DMS153 treated with DMSO at 0.1 percent for 48 hours (cell line): ENCODE data around the gene SLC43A1.

Source experiments
- DNase-seq: peaks from one replicate; lab custom pipeline; 2025; ENCODE audit not compliant: unreplicated experiment; lab: John Stamatoyannopoulos, UW

Gene SLC43A1

GRCh38 chr11:57479911-57480310, 35.6 kb downstream of the SLC43A1 start:
- no peak for DNase-seq

GRCh38 chr11:57479021-57479663, 36.4 kb downstream of the SLC43A1 start:
- DNase-seq, result no peak

DNA sequence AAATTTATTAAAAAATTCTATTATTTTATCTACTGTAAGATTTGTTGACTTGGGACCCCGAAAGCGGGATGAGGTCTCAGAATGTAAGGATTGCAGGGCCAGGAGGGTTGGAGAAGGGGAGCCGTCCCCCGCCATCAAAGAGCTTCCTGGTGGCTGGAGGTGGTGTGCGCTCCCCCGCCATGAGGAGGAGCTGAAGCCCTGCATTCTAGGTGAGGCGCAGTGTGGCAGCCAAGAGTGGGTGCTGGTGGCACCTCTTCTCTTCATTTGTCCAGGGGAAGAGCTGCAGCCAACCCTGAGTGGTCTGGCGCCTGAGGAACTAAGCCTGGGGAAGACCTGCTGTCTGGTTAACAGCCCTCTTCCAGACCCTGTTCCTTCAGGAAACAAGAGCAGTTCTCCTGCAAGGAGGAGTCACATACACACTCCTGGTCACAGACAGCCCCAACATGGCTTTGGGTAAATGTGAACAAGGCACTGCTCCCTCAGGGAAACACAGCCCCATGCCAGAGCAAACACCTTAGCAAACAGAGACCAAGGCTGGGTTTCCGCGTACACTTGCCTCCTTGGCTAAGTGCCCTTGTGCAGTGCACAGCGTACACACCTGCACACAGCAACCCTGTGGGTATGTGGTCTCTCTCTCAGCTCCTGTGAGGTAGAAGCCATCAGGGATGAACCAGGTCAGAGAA, 37.9 kb downstream of the SLC43A1 start:
- no peak for DNase-seq

GRCh38 chr11:57476757-57477506, 38.6 kb downstream of the SLC43A1 start:
- DNase-seq, result no peak

DNA sequence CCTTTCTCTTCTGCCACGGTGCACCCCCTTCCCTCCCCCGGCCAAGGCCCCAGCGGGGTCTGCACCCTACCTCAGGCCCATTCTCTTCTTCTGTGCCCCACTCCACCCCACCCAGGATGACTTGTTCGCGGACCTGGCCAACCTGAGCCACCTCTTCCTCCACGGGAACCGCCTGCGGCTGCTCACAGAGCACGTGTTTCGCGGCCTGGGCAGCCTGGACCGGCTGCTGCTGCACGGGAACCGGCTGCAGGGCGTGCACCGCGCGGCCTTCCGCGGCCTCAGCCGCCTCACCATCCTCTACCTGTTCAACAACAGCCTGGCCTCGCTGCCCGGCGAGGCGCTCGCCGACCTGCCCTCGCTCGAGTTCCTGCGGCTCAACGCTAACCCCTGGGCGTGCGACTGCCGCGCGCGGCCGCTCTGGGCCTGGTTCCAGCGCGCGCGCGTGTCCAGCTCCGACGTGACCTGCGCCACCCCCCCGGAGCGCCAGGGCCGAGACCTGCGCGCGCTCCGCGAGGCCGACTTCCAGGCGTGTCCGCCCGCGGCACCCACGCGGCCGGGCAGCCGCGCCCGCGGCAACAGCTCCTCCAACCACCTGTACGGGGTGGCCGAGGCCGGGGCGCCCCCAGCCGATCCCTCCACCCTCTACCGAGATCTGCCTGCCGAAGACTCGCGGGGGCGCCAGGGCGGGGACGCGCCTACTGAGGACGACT, 39.3 kb downstream of the SLC43A1 start:
- DNase-seq, result no peak

DNA sequence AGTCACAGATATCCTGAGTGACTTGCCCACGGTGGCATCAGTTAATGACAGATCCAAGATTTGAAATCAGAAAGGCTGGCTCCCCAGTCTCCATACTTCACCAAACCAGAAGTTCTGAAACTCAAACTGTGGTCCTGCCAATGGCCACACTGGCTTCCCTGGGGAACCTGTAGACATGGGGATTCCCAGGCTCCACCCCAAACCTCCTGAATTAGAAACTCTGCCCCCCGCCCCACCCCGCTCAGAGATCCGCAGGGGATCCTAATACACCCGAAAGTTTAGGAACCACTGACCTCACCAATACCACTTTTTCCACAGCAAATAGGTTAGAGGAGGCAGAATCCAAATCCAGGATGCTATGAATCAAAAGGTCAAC, 39.8 kb downstream of the SLC43A1 start:
- DNase-seq, result no peak

DNA sequence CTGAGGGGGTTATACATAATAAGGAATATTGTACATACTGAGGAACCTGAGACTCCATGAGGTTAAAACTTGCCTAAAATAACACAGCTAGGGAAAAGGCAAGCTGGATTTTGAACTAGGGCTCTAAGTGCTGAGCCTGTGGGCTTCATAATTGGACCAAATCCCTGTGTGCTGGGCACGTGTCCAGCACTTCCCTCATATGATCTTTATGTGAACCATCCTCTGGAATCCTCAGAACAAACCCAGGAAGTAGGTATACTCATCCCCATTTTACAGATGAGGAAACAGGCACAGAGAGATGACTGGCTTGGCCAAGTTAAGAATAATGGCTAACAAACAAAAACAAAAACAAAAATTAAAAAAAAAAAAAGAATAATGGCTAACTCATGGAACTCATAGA, 40.3 kb downstream of the SLC43A1 start:
- DNase-seq, result no peak

DNA sequence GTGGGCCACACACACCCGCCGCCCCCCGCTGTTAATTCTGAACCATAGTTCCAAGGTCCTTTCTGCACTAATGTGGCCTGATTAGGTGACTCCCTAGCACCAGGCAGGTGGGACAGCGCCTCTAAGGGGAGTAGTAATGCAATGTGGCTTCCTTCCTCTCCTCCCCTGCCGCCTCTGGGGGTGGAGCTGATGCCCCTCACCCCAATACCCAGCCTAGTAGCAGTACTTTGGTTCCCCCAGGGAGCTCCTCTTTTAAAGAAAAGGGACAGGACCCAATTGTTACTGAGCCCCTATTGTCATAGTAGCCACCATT, 40.7 kb downstream of the SLC43A1 start:
- no peak for DNase-seq

DNA sequence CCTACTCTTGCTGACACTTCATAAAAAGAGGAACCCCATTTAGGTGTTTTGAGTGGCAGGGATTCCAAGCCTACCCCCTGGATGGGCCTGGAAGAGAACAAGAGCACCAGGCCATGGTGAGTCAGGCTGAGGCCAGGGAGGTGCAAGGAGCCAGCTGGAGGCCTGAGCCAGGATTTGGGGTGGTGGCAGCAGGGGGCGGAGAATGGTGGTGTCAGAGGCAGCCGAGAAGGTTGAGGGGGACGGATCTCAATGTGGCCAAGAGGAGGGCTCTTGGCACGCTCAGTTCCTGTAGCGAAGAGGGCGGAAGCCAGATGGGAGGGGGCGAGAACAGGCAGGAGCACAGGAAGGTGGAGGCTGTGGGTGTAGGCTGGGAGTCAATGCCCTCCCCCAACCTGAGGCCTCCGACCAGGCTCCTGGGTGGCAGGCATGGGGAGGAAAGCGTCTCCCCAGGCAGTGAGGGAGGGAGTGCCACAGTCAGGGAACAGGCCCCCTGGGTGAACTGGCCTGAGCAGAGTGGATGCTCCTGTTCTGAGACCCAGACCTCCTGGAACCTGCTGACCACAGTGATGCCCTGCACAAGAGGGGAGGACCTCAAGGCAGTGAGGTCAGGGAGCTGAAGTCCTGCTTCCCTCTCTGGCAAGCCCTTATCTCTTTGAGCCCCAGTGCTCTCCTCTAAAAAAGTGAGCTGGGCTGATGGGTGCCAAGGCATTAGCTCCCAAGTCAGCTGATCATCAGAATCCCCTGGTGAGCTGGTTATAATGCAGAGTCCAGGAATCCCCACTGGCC, 41.3 kb downstream of the SLC43A1 start:
- DNase-seq, result no peak

GRCh38 chr11:57473285-57473841, 42.1 kb downstream of the SLC43A1 start:
- no peak for DNase-seq

DNA sequence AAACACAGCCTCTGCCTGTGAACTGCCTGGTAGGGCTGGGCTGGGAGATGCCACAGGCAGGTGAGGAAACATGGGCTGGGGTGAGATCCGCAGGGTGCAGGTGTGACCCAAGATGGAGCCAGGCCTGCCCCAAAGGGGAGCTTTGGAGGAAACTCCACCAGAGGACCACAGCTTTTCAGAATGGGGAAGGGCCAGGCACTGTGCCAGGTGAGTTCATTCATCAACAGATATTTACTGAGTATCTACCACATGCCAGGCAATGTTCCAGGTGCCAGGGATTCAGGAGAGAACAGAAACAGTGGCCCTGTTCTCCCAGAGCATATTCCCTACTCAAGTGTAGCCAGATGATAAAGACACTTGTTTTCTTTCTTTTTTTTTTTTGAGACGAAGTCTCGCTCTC, 44.0 kb downstream of the SLC43A1 start:
- DNase-seq, result no peak

GRCh38 chr11:57469268-57469667, 46.2 kb downstream of the SLC43A1 start:
- no peak for DNase-seq

- no peak for DNase-seq
Observed at GRCh38 chr11:57468276-57468675, 47.2 kb downstream of the SLC43A1 start.

- no peak for DNase-seq
Observed at GRCh38 chr11:57467508-57468157, 47.9 kb downstream of the SLC43A1 start.

DNA sequence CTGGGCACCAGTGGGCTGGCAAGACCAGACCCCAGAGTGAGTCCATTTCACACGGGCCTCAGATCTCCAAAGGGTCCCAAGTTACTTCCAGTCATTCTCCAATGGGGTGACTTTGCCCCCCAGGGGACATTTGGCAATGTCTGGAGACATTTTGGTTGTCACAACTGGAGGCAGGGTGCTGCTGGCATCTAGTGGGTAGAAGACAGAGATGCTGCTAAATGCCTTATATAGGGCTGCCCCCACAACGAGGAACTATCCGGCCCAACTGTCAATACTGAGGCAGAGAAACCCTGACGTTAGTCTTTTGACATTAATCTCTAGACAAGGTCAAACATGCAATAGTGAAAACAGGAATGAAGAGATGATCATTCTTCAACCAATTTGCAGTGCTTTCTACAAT, 48.8 kb downstream of the SLC43A1 start:
- DNase-seq, result no peak

GRCh38 chr11:57464539-57465181, 50.8 kb downstream of the SLC43A1 start:
- DNase-seq, result no peak

DNA sequence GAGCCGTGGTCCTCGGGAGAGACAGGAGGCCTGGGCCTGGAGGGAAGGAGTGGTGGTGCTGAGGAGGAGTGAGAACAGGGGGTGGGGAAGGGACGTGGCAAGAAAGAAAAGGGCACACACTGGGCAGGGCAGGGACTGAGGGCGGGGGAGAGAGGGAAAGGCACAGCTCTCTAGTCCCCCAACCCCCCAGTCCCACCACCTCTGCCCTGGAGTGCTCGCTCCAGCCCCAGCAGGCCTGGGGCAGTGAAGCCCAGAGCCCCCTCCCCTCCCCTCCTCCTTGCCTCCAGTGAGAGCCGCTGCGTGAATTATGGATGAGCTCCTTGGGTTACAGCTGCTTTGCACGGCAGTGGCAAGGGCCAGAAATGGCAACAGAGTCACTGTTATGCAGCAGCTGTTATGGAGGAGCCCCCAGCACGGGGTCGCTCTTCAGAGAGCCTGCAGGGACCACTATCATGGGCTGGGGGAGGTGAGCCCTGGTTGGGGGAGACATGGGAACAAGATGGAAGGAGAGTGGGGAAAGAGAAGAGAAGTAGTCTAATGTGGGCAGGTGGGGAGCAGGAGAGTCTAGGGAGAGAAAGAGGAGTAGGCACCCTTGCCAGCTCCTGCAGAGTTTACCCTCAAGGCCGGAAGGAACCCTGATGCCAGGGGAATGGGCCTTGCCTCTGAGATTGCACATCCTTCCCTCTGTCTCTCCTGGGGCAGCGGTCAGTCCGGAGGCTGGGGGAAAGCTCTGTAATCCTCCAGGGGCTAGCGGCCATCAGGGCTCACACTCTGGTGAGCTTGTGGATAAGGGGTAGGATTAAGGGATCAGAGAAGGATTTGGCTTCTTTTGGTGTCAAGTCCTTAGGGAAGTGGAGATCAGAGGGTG, 51.6 kb downstream of the SLC43A1 start:
- DNase-seq, result no peak

GRCh38 chr11:57462597-57462996, 52.9 kb downstream of the SLC43A1 start:
- DNase-seq, result no peak
